ENCODE measurements around the gene MSI2.

MSI2 gene

DNA sequence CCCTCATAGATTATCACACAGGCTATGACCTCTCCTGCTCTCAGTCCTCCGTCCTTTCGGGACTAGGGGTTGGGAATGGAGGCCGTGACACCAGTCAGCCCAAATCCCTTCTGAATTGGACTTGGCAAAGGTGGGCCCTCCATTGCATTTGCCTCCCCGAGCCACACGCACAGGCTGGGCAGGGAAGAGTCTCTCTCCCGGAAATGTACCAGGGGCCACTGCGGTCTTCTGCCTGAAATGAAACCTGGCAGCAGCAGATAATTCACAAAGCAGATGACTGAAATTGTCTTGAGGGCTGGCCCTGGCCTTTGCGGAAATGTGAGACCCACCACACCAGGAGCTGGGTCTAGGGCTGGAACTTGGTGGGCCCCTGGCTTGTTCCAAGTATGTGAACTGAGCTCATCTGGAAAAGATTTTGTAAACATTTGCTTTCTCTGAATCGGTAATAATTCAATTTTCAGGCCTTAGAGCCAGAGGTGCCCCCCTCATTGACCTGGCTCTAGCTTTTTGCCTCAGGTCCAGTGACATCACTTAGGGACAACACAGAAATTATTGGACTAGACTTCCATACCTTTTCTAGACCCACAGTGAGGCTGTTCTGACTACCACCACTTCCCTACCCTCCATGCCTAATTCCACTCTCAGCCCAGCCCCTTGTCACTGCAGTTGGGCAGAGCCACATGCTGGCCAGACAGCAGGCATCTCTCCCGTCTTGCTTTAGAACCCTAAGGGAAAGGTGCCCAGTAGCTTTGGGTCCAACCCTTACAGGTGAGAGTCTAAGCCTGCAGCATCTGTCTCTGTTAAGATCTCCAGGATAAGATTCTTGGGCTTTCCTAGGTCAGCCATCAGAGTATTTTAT lies 413.6 kb downstream of the MSI2 start:
- Histone ChIP-seq H3K4me3 (ENCODE audit: insufficient read depth, low read length, poor library complexity, severe bottlenecking) (no peak overlapping the region), H3K9me2 (replicated peaks; ENCODE audit: insufficient read depth, low read length) (no peaks in the 10 kb centered on the region), H2AFZ (ENCODE audit: low read depth, low read length, severe bottlenecking) (no peak overlapping the region), H3K4me2 (ENCODE audit: low read depth, low read length, poor library complexity, severe bottlenecking) (no peak overlapping the region), H3K36me3 (ENCODE audit: low read length) (no peaks in the 10 kb centered on the region), H4K20me1 (ENCODE audit: low read depth, low read length) (no peaks in the 10 kb centered on the region), H3K9ac (ENCODE audit: low read length) (no peak overlapping the region), H3K79me2 (ENCODE audit: insufficient read depth, low read length) (no peaks in the 10 kb centered on the region), H3F3A (ENCODE audit: insufficient read depth) (no peaks in the 10 kb centered on the region), H3K27ac (ENCODE audit: low read depth, low read length) (no peak overlapping the region), H3K9me3 (ENCODE audit: insufficient read depth, low read length) (no peaks in the 10 kb centered on the region), H3K27me3 (ENCODE audit: low read length) (no peaks in the 10 kb centered on the region)
- TF ChIP-seq EZH2phosphoT487 (conservative IDR thresholded peaks at IDR 0.05; ENCODE audit: low read length), result no peak
- TF ChIP-seq, protein P1, sequence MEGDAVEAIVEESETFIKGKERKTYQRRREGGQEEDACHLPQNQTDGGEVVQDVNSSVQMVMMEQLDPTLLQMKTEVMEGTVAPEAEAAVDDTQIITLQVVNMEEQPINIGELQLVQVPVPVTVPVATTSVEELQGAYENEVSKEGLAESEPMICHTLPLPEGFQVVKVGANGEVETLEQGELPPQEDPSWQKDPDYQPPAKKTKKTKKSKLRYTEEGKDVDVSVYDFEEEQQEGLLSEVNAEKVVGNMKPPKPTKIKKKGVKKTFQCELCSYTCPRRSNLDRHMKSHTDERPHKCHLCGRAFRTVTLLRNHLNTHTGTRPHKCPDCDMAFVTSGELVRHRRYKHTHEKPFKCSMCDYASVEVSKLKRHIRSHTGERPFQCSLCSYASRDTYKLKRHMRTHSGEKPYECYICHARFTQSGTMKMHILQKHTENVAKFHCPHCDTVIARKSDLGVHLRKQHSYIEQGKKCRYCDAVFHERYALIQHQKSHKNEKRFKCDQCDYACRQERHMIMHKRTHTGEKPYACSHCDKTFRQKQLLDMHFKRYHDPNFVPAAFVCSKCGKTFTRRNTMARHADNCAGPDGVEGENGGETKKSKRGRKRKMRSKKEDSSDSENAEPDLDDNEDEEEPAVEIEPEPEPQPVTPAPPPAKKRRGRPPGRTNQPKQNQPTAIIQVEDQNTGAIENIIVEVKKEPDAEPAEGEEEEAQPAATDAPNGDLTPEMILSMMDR (IDR thresholded peaks at IDR 0.05; ENCODE audit: insufficient read depth, low read length, poor library complexity, severe bottlenecking), result no peak

- Histone ChIP-seq H3K27ac (ENCODE audit: low read depth, low read length) (no peak overlapping the region), H3K4me2 (ENCODE audit: low read depth, low read length, poor library complexity, severe bottlenecking) (no peak overlapping the region)
Measured at GRCh38 chr17:57670769-57671569, 414.6 kb downstream of the MSI2 start.

GRCh38 chr17:57671667-57672632 lies 415.6 kb downstream of the MSI2 start:
- no peaks in the 10 kb centered on the region for H3K27me3 ChIP-seq (ENCODE audit: low read length)
- H3K4me3 ChIP-seq (ENCODE audit: insufficient read depth, low read length, poor library complexity, severe bottlenecking), result no peak overlapping the region
- no peak overlapping the region for H3K4me2 ChIP-seq (ENCODE audit: low read depth, low read length, poor library complexity, severe bottlenecking)
- H3K79me2 ChIP-seq (ENCODE audit: insufficient read depth, low read length), result no peaks in the 10 kb centered on the region
- TF ChIP-seq, protein P1 (IDR thresholded peaks at IDR 0.05; ENCODE audit: insufficient read depth, low read length, poor library complexity, severe bottlenecking), result peak; percentile 95
- TF ChIP-seq EZH2phosphoT487 (conservative IDR thresholded peaks at IDR 0.05; ENCODE audit: low read length), result no peak
- H3K9me3 ChIP-seq (ENCODE audit: insufficient read depth, low read length), result no peaks in the 10 kb centered on the region
- no peak overlapping the region for H3K27ac ChIP-seq (ENCODE audit: low read depth, low read length)
- no peak overlapping the region for H3K9ac ChIP-seq (ENCODE audit: low read length)
- no peaks in the 10 kb centered on the region for H3K9me2 ChIP-seq (replicated peaks; ENCODE audit: insufficient read depth, low read length)
- no peaks in the 10 kb centered on the region for H3F3A ChIP-seq (ENCODE audit: insufficient read depth)
- H3K36me3 ChIP-seq (ENCODE audit: low read length), result no peaks in the 10 kb centered on the region
- no peak overlapping the region for H2AFZ ChIP-seq (ENCODE audit: low read depth, low read length, severe bottlenecking)
- H4K20me1 ChIP-seq (ENCODE audit: low read depth, low read length), result no peaks in the 10 kb centered on the region

More at GRCh38 chr17:57670769-57671569, 414.6 kb downstream of the MSI2 start:
- Histone ChIP-seq H2AFZ (ENCODE audit: low read depth, low read length, severe bottlenecking) (no peak overlapping the region), H3K79me2 (ENCODE audit: insufficient read depth, low read length) (no peaks in the 10 kb centered on the region), H3K9me3 (ENCODE audit: insufficient read depth, low read length) (no peaks in the 10 kb centered on the region), H4K20me1 (ENCODE audit: low read depth, low read length) (no peaks in the 10 kb centered on the region), H3K36me3 (ENCODE audit: low read length) (no peaks in the 10 kb centered on the region), H3K9ac (ENCODE audit: low read length) (no peak overlapping the region), H3K9me2 (replicated peaks; ENCODE audit: insufficient read depth, low read length) (no peaks in the 10 kb centered on the region), H3K27me3 (ENCODE audit: low read length) (no peaks in the 10 kb centered on the region), H3K4me3 (ENCODE audit: insufficient read depth, low read length, poor library complexity, severe bottlenecking) (no peak overlapping the region), H3F3A (ENCODE audit: insufficient read depth) (no peaks in the 10 kb centered on the region)
- TF ChIP-seq, protein P1 (IDR thresholded peaks at IDR 0.05; ENCODE audit: insufficient read depth, low read length, poor library complexity, severe bottlenecking), result no peak
- TF ChIP-seq EZH2phosphoT487 (conservative IDR thresholded peaks at IDR 0.05; ENCODE audit: low read length), result no peak

Data from SU-DHL-6 (cell line).